Activated naive CD4-positive, alpha-beta T cell treated with anti-CD3 and anti-CD28 coated beads, Interleukin-2, amount 50 U/mL, for 72 hours (primary cell): ENCODE data around the gene GREB1L. TPM values are rescaled to one million over a fixed set of nuclear protein-coding genes. Genes with fewer than 3 reads are reported as not detected.

Source experiments
- ATAC-seq, 2 donors: fragments of 150-1000 bp; cut with Tn5 transposase; 2 replicates each; pipeline ENCODE4 v1.10.0; 2021; ENCODE audit warnings: mild to moderate bottlenecking in 2 of 2, moderate library complexity in 2 of 2
- DNase-seq, 2 donors: peaks; one replicate each; pipeline ENCODE4 v3.0.0; 2021 to 2022; ENCODE audit warnings: low spot score in 2 of 2
- H3K27ac Mint-ChIP-seq, 2 donors: one replicate each; pipeline ENCODE4 v1.8.0; 2022; ENCODE audit warnings: mild to moderate bottlenecking in 2 of 2, mixed read lengths in 2 of 2
- H3K36me3 Mint-ChIP-seq, 2 donors: one replicate each; pipeline ENCODE4 v1.8.0; 2022; ENCODE audit warnings: mixed read lengths in 2 of 2
- H3K9me3 Mint-ChIP-seq, 2 donors: one replicate each; pipeline ENCODE4 v1.8.0; 2022; ENCODE audit warnings: mixed read lengths in 2 of 2
- total RNA-seq, 2 donors: library from RNA; stranded (reverse); gene quantifications; one replicate each; pipeline ENCODE4 v1.2.3, GENCODE V29; 2022

The GREB1L gene
- total RNA-seq, 2 donors from 2014 or later: not detected

- Mint-ChIP-seq H3K9me3 (no peaks in the 10 kb centered on the region), H3K36me3 (no peaks in the 10 kb centered on the region), H3K27ac (no peak overlapping the region)
- DNase-seq (no peak), ATAC-seq (no peak)
These were observed 73.7 kb downstream of the GREB1L start for GRCh38 chr18:21315741-21316197.

DNA sequence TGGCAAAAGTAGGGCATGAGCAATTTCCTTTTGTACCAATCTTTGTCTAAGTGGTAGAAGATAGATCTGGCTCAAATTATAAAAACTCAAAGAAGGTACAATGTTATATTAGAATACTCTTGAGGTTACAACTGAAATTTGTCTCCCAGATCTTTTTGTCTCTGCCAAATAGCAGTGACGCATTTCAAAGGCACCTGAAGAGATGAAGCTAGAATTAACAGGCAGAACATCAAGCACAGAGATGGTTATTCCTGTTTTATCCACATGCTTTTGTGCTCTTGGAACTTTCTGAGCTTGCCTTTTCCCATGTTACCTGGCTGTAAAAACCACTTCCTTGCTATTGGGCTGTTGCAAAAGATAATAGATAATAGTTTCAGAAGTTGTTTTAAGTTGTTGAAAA lies 74.3 kb downstream of the GREB1L start:
- no peak for ATAC-seq
- Mint-ChIP-seq H3K36me3 (no peaks in the 10 kb centered on the region), H3K27ac (no peak overlapping the region), H3K9me3 (no peaks in the 10 kb centered on the region)
- no peak for DNase-seq

- Mint-ChIP-seq H3K9me3 (no peaks in the 10 kb centered on the region), H3K36me3 (no peaks in the 10 kb centered on the region), H3K27ac (no peak overlapping the region)
- ATAC-seq (no peak), DNase-seq (no peak)
These were observed 79.7 kb downstream of the GREB1L start for GRCh38 chr18:21321711-21322110.

GRCh38 chr18:21327101-21327500 lies 85.1 kb downstream of the GREB1L start:
- DNase-seq: no peak
- Mint-ChIP-seq H3K9me3 (no peaks in the 10 kb centered on the region), H3K36me3 (no peaks in the 10 kb centered on the region), H3K27ac (no peak overlapping the region)
- no peak for ATAC-seq

- no peak overlapping the region for H3K27ac Mint-ChIP-seq
- no peak for ATAC-seq
- no peaks in the 10 kb centered on the region for H3K36me3 Mint-ChIP-seq
These were observed 88.2 kb downstream of the GREB1L start for GRCh38 chr18:21330122-21330701.

GRCh38 chr18:21331065-21331464 lies 89.0 kb downstream of the GREB1L start:
- Mint-ChIP-seq H3K36me3 (no peaks in the 10 kb centered on the region), H3K27ac (no peak overlapping the region), H3K9me3 (no peaks in the 10 kb centered on the region)
- no peak for ATAC-seq
- no peak for DNase-seq

More at GRCh38 chr18:21330122-21330701, 88.2 kb downstream of the GREB1L start:
- DNase-seq: no peak
- no peaks in the 10 kb centered on the region for H3K9me3 Mint-ChIP-seq

GRCh38 chr18:21335927-21336488 lies 94.0 kb downstream of the GREB1L start:
- Mint-ChIP-seq H3K9me3 (no peaks in the 10 kb centered on the region), H3K27ac (no peak overlapping the region), H3K36me3 (no peaks in the 10 kb centered on the region)
- ATAC-seq (no peak), DNase-seq (no peak)

DNA sequence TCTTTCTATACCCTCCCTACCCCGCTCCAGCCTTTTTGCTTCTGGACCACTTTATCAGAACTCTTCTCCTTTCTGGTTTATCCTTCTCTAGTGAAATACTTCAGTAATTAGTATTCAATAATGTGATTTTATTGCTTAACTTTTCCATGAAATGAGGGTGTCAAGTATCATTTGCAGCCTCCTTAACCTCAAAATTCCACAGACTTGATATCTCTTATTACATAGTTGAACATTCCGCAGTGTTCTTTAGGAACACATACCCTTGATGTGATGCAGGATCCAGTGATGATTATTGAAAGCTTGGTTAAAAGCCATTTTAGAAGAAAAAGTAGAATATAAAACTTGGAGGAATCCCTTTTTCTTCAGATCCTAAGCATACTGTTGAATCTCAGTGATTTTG lies 94.8 kb downstream of the GREB1L start:
- DNase-seq (no peak), ATAC-seq (no peak)
- H3K9me3 Mint-ChIP-seq: no peaks in the 10 kb centered on the region
- no peaks in the 10 kb centered on the region for H3K36me3 Mint-ChIP-seq
- no peak overlapping the region for H3K27ac Mint-ChIP-seq

GRCh38 chr18:21341141-21341540 lies 99.1 kb downstream of the GREB1L start:
- Mint-ChIP-seq H3K9me3 (no peaks in the 10 kb centered on the region), H3K36me3 (no peaks in the 10 kb centered on the region), H3K27ac (peak overlapping the region in 1 of 2 donors; percentile 57)
- DNase-seq (no peak), ATAC-seq (peak in 1 of 2 donors; percentile 49)

DNA sequence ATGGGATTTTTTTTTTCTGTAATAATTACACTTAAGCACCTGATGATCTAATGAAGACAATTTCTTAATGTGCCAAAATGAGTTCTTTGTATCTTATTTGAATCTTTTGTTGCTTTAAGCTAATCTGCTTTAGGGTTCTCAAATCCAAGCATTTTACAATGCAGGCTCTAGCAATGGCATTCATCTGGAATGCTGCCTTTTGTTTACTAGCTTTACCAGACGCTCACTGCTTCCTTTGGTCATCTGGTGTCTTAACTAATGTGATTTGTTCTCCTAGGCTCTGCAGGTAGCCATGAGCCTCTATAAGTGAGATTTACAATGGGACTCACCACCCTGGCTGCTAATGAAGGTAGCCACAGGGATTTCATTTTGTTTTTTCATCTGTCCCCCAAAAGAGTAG lies 100.3 kb downstream of the GREB1L start:
- H3K27ac Mint-ChIP-seq: no peak overlapping the region
- no peaks in the 10 kb centered on the region for H3K36me3 Mint-ChIP-seq
- DNase-seq: no peak
- no peaks in the 10 kb centered on the region for H3K9me3 Mint-ChIP-seq
- ATAC-seq: no peak

DNA sequence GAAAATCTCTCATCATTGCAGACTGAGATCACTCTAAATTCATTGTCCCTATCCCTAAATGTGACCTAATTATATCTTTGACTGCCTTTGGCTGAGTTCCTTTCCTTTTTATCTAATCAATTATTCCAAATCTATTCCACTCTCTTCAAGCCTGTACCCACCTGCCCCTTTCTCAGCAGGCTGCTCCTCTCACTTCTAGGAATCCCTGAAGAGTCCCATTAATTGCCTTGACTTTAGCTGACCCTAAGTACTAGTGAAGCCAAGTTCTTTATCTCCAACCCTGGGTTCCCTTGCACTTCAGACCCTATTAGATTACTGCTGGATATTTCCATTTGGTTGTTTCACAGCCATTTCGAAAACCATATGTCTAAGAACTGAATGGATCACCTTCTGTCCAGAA lies 102.8 kb downstream of the GREB1L start:
- ATAC-seq: no peak
- no peaks in the 10 kb centered on the region for H3K9me3 Mint-ChIP-seq
- no peak overlapping the region for H3K27ac Mint-ChIP-seq
- DNase-seq: no peak
- no peaks in the 10 kb centered on the region for H3K36me3 Mint-ChIP-seq

DNA sequence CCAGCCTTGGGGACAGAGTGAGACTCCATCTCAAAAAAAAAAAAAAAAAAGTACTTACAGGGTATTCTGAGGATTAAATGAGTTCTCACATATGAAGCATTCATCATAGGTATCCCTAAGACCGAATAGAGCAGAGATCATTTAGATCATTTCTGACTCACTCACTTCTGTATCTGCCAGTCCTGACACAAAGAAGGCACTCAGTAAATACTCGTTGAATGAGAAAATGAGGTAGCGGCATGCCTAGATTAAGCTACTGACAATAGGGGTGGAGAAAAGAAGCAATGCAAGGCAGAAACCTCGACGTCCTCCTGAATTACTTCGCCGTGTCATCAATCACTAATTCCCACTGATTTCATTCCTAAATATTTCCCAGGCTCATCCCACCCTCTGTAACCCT lies 103.8 kb downstream of the GREB1L start:
- no peaks in the 10 kb centered on the region for H3K9me3 Mint-ChIP-seq
- H3K36me3 Mint-ChIP-seq: no peaks in the 10 kb centered on the region
- DNase-seq (no peak), ATAC-seq (no peak)
- no peak overlapping the region for H3K27ac Mint-ChIP-seq

DNA sequence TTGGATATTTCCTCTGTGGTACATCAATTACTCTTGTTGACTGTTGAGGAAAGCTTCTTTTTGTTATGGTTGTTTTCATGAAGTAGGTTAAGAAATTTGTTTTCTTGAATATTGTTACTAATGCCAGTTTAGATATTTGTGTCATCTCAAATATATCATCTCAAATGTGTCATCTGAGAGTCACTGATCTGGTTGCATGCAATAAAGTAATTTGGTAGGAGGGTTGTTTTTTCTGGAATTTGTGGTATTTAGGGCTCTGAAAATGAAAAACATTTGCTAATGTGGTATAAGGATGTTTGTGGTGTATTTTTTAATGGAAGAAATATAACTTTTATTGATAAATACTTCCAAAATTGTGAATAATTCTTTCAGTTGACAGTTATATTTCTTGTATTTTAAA lies 117.7 kb downstream of the GREB1L start:
- Mint-ChIP-seq H3K9me3 (no peaks in the 10 kb centered on the region), H3K36me3 (no peaks in the 10 kb centered on the region), H3K27ac (no peak overlapping the region)
- DNase-seq: no peak
- no peak for ATAC-seq

DNA sequence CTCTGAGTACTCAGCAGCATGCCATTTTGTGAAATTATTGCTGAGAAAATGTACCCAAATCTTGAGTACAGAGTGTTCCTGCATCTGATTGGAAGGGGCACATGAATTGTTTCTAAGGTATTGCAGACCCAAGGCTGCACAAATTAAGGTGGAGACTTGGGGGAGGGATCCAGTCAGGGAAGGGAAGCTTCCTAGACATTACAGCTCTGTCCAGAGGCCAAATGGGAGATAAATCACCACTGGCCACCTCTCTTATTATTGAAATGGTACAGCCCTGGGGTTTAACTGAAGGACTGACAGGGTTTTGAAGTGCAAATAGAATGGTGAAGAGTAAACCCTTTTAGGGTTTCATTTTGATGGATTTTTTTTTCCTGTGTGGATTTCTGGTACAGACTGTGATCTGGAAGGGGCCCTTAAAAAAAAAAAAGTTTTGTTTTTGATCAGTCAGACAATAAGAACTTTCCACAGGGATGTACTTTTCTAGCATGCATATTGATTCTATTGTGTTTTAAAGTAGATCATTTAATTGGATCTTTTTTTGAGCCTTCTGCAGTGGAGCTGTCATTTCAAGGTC lies 119.4 kb downstream of the GREB1L start:
- ATAC-seq (no peak), DNase-seq (no peak)
- no peaks in the 10 kb centered on the region for H3K36me3 Mint-ChIP-seq
- H3K9me3 Mint-ChIP-seq: no peaks in the 10 kb centered on the region
- no peak overlapping the region for H3K27ac Mint-ChIP-seq

DNA sequence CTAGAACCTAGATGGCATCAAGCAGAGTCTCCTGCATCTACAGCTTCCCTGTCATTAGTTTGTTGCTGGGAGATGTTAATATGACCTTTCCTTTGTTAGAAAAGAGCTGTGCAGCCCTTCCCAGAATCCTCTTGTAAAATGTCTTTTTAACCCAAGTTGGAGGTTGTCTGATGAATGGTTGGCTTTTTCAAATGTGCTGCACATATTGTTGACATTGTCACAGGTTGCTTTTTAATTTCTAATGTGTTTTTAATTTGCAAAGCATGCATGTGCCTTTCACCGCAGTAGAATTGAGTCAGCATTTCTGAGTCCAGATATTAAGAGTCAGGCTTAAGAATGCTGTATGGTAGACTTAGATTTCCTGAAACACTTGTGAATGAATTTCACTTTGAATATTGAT lies 120.8 kb downstream of the GREB1L start:
- Mint-ChIP-seq H3K36me3 (no peaks in the 10 kb centered on the region), H3K9me3 (no peaks in the 10 kb centered on the region), H3K27ac (no peak overlapping the region)
- ATAC-seq (no peak), DNase-seq (no peak)

DNA sequence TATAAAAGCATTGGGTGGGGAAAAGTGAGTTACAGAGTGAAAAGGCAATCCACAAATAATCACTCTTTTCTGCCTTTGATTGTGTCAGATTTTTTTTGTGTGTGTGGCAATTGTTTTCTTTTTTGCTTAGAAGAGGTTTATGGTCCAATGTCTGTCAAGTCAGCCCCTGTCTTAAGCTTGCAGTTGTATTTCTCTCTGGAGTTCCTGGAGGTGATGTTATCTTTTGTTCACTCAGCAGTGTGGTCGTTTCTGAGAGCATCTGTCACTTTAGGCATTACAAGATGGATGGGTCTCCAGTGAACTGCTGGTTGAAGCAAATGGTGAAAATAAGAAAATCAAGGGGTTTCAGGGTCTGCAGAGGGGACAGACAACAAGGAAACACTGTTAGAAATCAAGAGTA lies 121.3 kb downstream of the GREB1L start:
- H3K27ac Mint-ChIP-seq: no peak overlapping the region
- H3K9me3 Mint-ChIP-seq: no peaks in the 10 kb centered on the region
- H3K36me3 Mint-ChIP-seq: no peaks in the 10 kb centered on the region
- ATAC-seq: no peak
- no peak for DNase-seq

DNA sequence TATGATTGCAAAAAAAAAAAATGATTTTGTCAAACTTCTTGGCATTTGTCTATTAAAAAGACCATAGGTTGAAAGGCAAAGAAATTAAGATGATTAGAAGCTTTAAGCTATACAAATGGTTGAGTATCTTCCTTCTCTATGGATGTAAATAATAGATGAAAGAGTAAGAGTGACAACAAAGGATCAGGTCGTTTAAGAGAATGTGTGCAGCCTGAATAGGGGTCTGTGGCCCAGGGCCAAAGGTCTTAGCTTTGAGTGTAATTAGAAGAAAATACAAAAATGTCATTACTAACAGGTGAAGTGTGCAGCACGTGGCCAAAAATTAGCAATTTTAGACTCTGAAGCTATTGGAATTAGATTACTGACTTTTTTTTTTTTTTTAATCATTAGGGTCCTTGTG lies 122.4 kb downstream of the GREB1L start:
- H3K27ac Mint-ChIP-seq: no peak overlapping the region
- ATAC-seq (no peak), DNase-seq (no peak)
- H3K9me3 Mint-ChIP-seq: no peaks in the 10 kb centered on the region
- H3K36me3 Mint-ChIP-seq: no peaks in the 10 kb centered on the region

- Mint-ChIP-seq H3K27ac (no peak overlapping the region), H3K36me3 (no peaks in the 10 kb centered on the region), H3K9me3 (no peaks in the 10 kb centered on the region)
- ATAC-seq (no peak), DNase-seq (no peak)
These were observed 124.9 kb downstream of the GREB1L start for GRCh38 chr18:21366896-21367295.
